GM23248 (cell line): ENCODE results near the gene PRDM16.

Experiments used
- EZH2 ChIP-seq: fragments of 200-600 bp; sonication (generic); IDR thresholded peaks from 2 replicates; pipeline ENCODE4 v1.6.1; 2018; ENCODE audit warnings: antibody characterized with exemption, mild to moderate bottlenecking; ENCODE audit not compliant: insufficient read depth, poor library complexity, severe bottlenecking
- EZH2phosphoT487 ChIP-seq: fragments of 200-600 bp; sonication (generic); IDR thresholded peaks from 2 replicates; pipeline ENCODE4 v1.6.1; 2018; ENCODE audit warnings: antibody characterized with exemption, moderate library complexity, mild to moderate bottlenecking, low read depth; ENCODE audit not compliant: insufficient read depth

DNA sequence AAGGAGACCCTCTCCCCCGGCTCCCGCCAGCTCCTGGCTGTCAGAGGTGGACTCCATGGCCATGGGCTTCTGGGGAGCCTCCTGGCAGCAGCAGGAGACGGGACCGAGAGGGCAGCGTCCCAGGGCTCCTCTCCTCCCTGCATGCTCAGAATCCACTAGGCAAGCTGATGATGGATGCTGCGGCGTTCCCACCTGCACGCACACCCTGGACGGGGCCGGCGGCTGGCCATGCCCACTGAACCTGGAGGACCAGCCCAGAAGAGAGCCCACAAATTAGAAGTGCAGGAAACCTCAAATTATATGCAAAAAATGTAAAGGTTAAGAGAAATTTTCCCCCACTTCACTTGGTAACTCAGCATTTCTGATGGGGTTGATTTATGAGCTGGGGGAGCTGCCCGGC, 308.2 kb downstream of the PRDM16 start:
- TF ChIP-seq EZH2phosphoT487, result no peak
- TF ChIP-seq EZH2, result no peak
